Loucy (cell line): Measurements from ENCODE around the gene CREB1.

ENCODE experiments used
- H2AFZ ChIP-seq: fragments of 200-600 bp; sonication (generic); 2 replicates; pipeline ENCODE4 v1.6.0; 2016; ENCODE audit warnings: antibody characterized with exemption, mild to moderate bottlenecking, low read length, moderate library complexity
- H3F3A ChIP-seq: fragments of 200-600 bp; 2 replicates; pipeline ENCODE4 v1.6.0; 2016; ENCODE audit warnings: antibody characterized with exemption, low read depth, mild to moderate bottlenecking
- H3K27me3 ChIP-seq: fragments of 200-600 bp; sonication (generic); 2 replicates; pipeline ENCODE4 v1.6.1; 2014; ENCODE audit warnings: low read length, mild to moderate bottlenecking; ENCODE audit not compliant: insufficient read depth, poor library complexity, severe bottlenecking
- H3K36me3 ChIP-seq: fragments of 200-600 bp; sonication (generic); 2 replicates; pipeline ENCODE4 v1.6.1; 2016; ENCODE audit warnings: low read length; ENCODE audit not compliant: insufficient read depth
- H3K4me1 ChIP-seq: fragments of 200-600 bp; sonication (generic); 2 replicates; pipeline ENCODE4 v1.5.1; 2014; ENCODE audit warnings: low read length, mild to moderate bottlenecking; ENCODE audit not compliant: insufficient read depth, poor library complexity, severe bottlenecking
- H3K4me2 ChIP-seq: fragments of 200-600 bp; sonication (generic); 2 replicates; pipeline ENCODE4 v1.6.0; 2014; ENCODE audit warnings: antibody characterized with exemption, low read length, low read depth, mild to moderate bottlenecking; ENCODE audit not compliant: poor library complexity, severe bottlenecking
- H3K4me3 ChIP-seq: fragments of 200-600 bp; sonication (generic); 2 replicates; pipeline ENCODE4 v1.5.1; 2014; ENCODE audit warnings: low read length, mild to moderate bottlenecking, mixed read lengths; ENCODE audit not compliant: poor library complexity, severe bottlenecking
- H3K79me2 ChIP-seq: fragments of 200-600 bp; sonication (generic); 2 replicates; pipeline ENCODE4 v1.6.1; 2014; ENCODE audit warnings: low read length; ENCODE audit not compliant: insufficient read depth
- H3K9ac ChIP-seq: fragments of 200-600 bp; sonication (generic); 2 replicates; pipeline ENCODE4 v1.6.0; 2014; ENCODE audit warnings: mild to moderate bottlenecking, low read depth, low read length, moderate library complexity; ENCODE audit not compliant: poor library complexity, severe bottlenecking
- H3K9me2 ChIP-seq: fragments of 200-600 bp; sonication (generic); replicated peaks from 2 replicates; pipeline ENCODE4 v1.6.1; 2016; ENCODE audit warnings: low read depth, low read length, mixed read lengths
- H3K9me3 ChIP-seq: fragments of 200-600 bp; sonication (generic); 2 replicates; pipeline ENCODE4 v1.6.1; 2014; ENCODE audit warnings: mild to moderate bottlenecking, antibody characterized with exemption, low read length, low read depth; ENCODE audit not compliant: insufficient read depth
- H4K20me1 ChIP-seq: fragments of 200-600 bp; sonication (generic); 2 replicates; pipeline ENCODE4 v1.6.0; 2014; ENCODE audit warnings: antibody characterized with exemption, low read length, mild to moderate bottlenecking; ENCODE audit not compliant: insufficient read depth, poor library complexity, severe bottlenecking
- EZH2phosphoT487 ChIP-seq: fragments of 200-600 bp; IDR thresholded peaks from 2 replicates; pipeline ENCODE4 v1.6.1; 2018; ENCODE audit warnings: antibody characterized with exemption, mild to moderate bottlenecking, moderate library complexity, borderline replicate concordance
- TF ChIP-seq, protein P1 (sequence below): fragments of 200-600 bp; sonication (generic); conservative IDR thresholded peaks from 2 replicates; pipeline ENCODE4 v1.5.1; 2014; ENCODE audit warnings: mild to moderate bottlenecking, antibody characterized with exemption, low read length

CREB1 gene

GRCh38 chr2:207510148-207510547, 19.6 kb upstream of the CREB1 start:
- no peak overlapping the region for H3K4me3 ChIP-seq
- no peaks in the 10 kb centered on the region for H3K79me2 ChIP-seq
- no peaks in the 10 kb centered on the region for H3F3A ChIP-seq
- no peaks in the 10 kb centered on the region for H3K9me3 ChIP-seq
- H2AFZ ChIP-seq: no peak overlapping the region
- no peaks in the 10 kb centered on the region for H4K20me1 ChIP-seq
- no peaks in the 10 kb centered on the region for H3K9me2 ChIP-seq
- H3K4me1 ChIP-seq: peaks cover 4% of the 10 kb centered on the region
- TF ChIP-seq EZH2phosphoT487: no peak
- TF ChIP-seq, protein P1, sequence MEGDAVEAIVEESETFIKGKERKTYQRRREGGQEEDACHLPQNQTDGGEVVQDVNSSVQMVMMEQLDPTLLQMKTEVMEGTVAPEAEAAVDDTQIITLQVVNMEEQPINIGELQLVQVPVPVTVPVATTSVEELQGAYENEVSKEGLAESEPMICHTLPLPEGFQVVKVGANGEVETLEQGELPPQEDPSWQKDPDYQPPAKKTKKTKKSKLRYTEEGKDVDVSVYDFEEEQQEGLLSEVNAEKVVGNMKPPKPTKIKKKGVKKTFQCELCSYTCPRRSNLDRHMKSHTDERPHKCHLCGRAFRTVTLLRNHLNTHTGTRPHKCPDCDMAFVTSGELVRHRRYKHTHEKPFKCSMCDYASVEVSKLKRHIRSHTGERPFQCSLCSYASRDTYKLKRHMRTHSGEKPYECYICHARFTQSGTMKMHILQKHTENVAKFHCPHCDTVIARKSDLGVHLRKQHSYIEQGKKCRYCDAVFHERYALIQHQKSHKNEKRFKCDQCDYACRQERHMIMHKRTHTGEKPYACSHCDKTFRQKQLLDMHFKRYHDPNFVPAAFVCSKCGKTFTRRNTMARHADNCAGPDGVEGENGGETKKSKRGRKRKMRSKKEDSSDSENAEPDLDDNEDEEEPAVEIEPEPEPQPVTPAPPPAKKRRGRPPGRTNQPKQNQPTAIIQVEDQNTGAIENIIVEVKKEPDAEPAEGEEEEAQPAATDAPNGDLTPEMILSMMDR: no peak
- no peaks in the 10 kb centered on the region for H3K27me3 ChIP-seq
- no peak overlapping the region for H3K4me2 ChIP-seq
- H3K36me3 ChIP-seq: no peaks in the 10 kb centered on the region
- no peak overlapping the region for H3K9ac ChIP-seq

DNA sequence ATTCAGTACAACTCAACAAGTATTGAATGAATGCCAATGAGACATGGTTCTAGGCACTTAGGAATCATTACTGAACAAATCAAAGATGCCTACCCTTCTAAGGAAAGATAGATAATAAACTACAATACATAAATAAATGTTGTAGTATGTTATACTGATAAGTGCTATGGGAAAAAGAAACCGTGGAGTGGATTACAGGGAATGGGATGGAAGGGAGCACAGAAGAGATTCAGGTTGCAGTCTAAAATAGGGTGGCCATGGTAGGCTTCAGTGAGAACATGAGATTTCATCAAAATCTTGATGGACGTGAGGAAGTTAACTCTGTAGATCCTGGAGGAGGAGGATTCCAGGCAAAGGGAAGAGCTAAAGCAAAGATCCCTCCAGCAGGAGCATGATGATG, 17.9 kb upstream of the CREB1 start:
- H3K36me3 ChIP-seq: no peaks in the 10 kb centered on the region
- H3K27me3 ChIP-seq: no peaks in the 10 kb centered on the region
- no peak overlapping the region for H3K4me2 ChIP-seq
- H3K4me1 ChIP-seq: no peaks in the 10 kb centered on the region
- H3K9ac ChIP-seq: no peak overlapping the region
- H3K9me3 ChIP-seq: no peaks in the 10 kb centered on the region
- H3K4me3 ChIP-seq: no peak overlapping the region
- no peak overlapping the region for H2AFZ ChIP-seq
- TF ChIP-seq EZH2phosphoT487: no peak
- TF ChIP-seq, protein P1: no peak
- H4K20me1 ChIP-seq: no peaks in the 10 kb centered on the region
- no peaks in the 10 kb centered on the region for H3K79me2 ChIP-seq
- no peaks in the 10 kb centered on the region for H3F3A ChIP-seq
- no peaks in the 10 kb centered on the region for H3K9me2 ChIP-seq

- no peaks in the 10 kb centered on the region for H3F3A ChIP-seq
- H4K20me1 ChIP-seq: no peaks in the 10 kb centered on the region
- H2AFZ ChIP-seq: no peak overlapping the region
- H3K9ac ChIP-seq: no peak overlapping the region
- no peaks in the 10 kb centered on the region for H3K9me3 ChIP-seq
- no peaks in the 10 kb centered on the region for H3K36me3 ChIP-seq
- no peak overlapping the region for H3K4me2 ChIP-seq
- no peaks in the 10 kb centered on the region for H3K27me3 ChIP-seq
- H3K9me2 ChIP-seq: no peaks in the 10 kb centered on the region
- TF ChIP-seq, protein P1: no peak
- TF ChIP-seq EZH2phosphoT487: no peak
- no peaks in the 10 kb centered on the region for H3K4me1 ChIP-seq
- H3K4me3 ChIP-seq: no peak overlapping the region
- H3K79me2 ChIP-seq: no peaks in the 10 kb centered on the region
These were observed 17.4 kb upstream of the CREB1 start for GRCh38 chr2:207512356-207512755.
